ENCODE results near the gene ABTB2. TPM values are rescaled to one million over a fixed set of nuclear protein-coding genes. Genes with fewer than 3 reads are reported as not detected.

The ABTB2 gene
- total and polyA plus RNA-seq, 2 experiments from 2014 or later: 2.6 to 12.1 TPM

- TF ChIP-seq, protein P1, sequence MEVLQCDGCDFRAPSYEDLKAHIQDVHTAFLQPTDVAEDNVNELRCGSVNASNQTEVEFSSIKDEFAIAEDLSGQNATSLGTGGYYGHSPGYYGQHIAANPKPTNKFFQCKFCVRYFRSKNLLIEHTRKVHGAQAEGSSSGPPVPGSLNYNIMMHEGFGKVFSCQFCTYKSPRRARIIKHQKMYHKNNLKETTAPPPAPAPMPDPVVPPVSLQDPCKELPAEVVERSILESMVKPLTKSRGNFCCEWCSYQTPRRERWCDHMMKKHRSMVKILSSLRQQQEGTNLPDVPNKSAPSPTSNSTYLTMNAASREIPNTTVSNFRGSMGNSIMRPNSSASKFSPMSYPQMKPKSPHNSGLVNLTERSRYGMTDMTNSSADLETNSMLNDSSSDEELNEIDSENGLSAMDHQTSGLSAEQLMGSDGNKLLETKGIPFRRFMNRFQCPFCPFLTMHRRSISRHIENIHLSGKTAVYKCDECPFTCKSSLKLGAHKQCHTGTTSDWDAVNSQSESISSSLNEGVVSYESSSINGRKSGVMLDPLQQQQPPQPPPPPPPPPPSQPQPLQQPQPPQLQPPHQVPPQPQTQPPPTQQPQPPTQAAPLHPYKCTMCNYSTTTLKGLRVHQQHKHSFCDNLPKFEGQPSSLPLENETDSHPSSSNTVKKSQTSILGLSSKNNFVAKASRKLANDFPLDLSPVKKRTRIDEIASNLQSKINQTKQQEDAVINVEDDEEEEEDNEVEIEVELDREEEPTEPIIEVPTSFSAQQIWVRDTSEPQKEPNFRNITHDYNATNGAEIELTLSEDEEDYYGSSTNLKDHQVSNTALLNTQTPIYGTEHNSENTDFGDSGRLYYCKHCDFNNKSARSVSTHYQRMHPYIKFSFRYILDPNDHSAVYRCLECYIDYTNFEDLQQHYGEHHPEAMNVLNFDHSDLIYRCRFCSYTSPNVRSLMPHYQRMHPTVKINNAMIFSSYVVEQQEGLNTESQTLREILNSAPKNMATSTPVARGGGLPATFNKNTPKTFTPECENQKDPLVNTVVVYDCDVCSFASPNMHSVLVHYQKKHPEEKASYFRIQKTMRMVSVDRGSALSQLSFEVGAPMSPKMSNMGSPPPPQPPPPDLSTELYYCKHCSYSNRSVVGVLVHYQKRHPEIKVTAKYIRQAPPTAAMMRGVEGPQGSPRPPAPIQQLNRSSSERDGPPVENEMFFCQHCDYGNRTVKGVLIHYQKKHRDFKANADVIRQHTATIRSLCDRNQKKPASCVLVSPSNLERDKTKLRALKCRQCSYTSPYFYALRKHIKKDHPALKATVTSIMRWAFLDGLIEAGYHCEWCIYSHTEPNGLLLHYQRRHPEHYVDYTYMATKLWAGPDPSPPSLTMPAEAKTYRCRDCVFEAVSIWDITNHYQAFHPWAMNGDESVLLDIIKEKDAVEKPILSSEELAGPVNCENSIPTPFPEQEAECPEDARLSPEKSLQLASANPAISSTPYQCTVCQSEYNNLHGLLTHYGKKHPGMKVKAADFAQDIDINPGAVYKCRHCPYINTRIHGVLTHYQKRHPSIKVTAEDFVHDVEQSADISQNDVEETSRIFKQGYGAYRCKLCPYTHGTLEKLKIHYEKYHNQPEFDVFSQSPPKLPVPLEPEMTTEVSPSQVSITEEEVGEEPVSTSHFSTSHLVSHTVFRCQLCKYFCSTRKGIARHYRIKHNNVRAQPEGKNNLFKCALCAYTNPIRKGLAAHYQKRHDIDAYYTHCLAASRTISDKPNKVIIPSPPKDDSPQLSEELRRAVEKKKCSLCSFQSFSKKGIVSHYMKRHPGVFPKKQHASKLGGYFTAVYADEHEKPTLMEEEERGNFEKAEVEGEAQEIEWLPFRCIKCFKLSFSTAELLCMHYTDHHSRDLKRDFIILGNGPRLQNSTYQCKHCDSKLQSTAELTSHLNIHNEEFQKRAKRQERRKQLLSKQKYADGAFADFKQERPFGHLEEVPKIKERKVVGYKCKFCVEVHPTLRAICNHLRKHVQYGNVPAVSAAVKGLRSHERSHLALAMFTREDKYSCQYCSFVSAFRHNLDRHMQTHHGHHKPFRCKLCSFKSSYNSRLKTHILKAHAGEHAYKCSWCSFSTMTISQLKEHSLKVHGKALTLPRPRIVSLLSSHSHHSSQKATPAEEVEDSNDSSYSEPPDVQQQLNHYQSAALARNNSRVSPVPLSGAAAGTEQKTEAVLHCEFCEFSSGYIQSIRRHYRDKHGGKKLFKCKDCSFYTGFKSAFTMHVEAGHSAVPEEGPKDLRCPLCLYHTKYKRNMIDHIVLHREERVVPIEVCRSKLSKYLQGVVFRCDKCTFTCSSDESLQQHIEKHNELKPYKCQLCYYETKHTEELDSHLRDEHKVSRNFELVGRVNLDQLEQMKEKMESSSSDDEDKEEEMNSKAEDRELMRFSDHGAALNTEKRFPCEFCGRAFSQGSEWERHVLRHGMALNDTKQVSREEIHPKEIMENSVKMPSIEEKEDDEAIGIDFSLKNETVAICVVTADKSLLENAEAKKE (CRISPR knock-in tag; IDR thresholded peaks at IDR 0.05): no peak
- TF ChIP-seq ZNF114 (CRISPR knock-in tag; IDR thresholded peaks at IDR 0.05): no peak
These were observed 203.5 kb downstream of the ABTB2 start (continued) for GRCh38 chr11:34154059-34154875.

- H3K36me3 ChIP-seq (ENCODE audit: insufficient read depth): no peaks in the 10 kb centered on the region; the same call in none of the 2 replicates
- H3F3A ChIP-seq (replicated peaks; ENCODE audit: low read depth): 0 out of 2 replicates have a peak, but pooled peaks cover 5% of the 10 kb centered on the region
- peaks cover 34% of the 10 kb centered on the region for H3K36me3 Mint-ChIP-seq (ENCODE audit: low read depth)
- H3K4me2 ChIP-seq: no peak overlapping the region
- H3K9me3 Mint-ChIP-seq: no peaks in the 10 kb centered on the region; the same call in 2 of the 3 replicates
- H3K4me3 Mint-ChIP-seq: no peak overlapping the region
- TF ChIP-seq NANOG (IDR thresholded peaks at IDR 0.05; ENCODE audit: borderline replicate concordance): no peak
- DNase-seq (ENCODE audit: low spot score) (no peak), ATAC-seq (no peak)
- H3K4me1 ChIP-seq (ENCODE audit: insufficient read depth): no peaks in the 10 kb centered on the region
- no peak overlapping the region for H3K27ac ChIP-seq (ENCODE audit: low read depth)
- no peaks in the 10 kb centered on the region for H3K79me2 ChIP-seq (replicated peaks; ENCODE audit: insufficient read depth)
- H3K27me3 ChIP-seq (ENCODE audit: insufficient read depth): no peaks in the 10 kb centered on the region
- H2AFZ ChIP-seq: no peak overlapping the region
- peaks cover 16% of the 10 kb centered on the region for H3K27me3 Mint-ChIP-seq (ENCODE audit: insufficient read depth, low read depth, poor library complexity)
- no peak overlapping the region for H3K27ac Mint-ChIP-seq
- H3K4me1 Mint-ChIP-seq: peaks cover 3% of the 10 kb centered on the region; the same call in 1 of the 3 replicates
- H3K4me3 ChIP-seq: no peak overlapping the region
- no peaks in the 10 kb centered on the region for H3K9me2 ChIP-seq (ENCODE audit: insufficient read depth)
- H4K20me1 ChIP-seq (replicated peaks; ENCODE audit: insufficient read depth): peaks cover 5% of the 10 kb centered on the region; the same call in 1 of the 2 replicates
These were observed 205.6 kb downstream of the ABTB2 start for GRCh38 chr11:34151916-34152845.

Data from GM23338 (cell line).